Transverse colon (tissue), 4 donors: ENCODE measurements around the gene GARS1. TPM values are rescaled to one million over a fixed set of nuclear protein-coding genes. Genes with fewer than 3 reads are reported as not detected.
A peak's percentile ranks its signal among the peaks of the same experiment; 100 is the strongest.

ENCODE experiments used
- DNase-seq: peaks from one replicate; pipeline ENCODE4 v3.0.0-alpha.2; 2019
- H3K27ac ChIP-seq, 4 donors: fragments of 200-600 bp; sonication (generic); 2 replicates each; pipeline ENCODE4 v1.5.1; 2016 to 2018; ENCODE audit warnings: inconsistent platforms in 4 of 4
- H3K27me3 ChIP-seq: fragments of 200-600 bp; sonication (generic); 2 replicates; pipeline ENCODE4 v1.5.1; 2017; ENCODE audit warnings: inconsistent platforms
- H3K36me3 ChIP-seq, 4 donors: fragments of 200-600 bp; sonication (generic); 2 replicates each; pipeline ENCODE4 v1.5.1; 2017 to 2019; ENCODE audit warnings: inconsistent platforms in 4 of 4
- H3K4me1 ChIP-seq, 4 donors: fragments of 200-600 bp; sonication (generic); 2 replicates each; pipeline ENCODE4 v1.5.1; 2017 to 2020; ENCODE audit warnings: inconsistent platforms in 4 of 4
- H3K4me3 ChIP-seq, 4 donors: fragments of 200-600 bp; sonication (generic); 1 replicate in 1 of 4; 2 replicates in 3 of 4; pipeline versions ENCODE4 v1.5.1 to v1.6.1; 2017 to 2019; ENCODE audit warnings: inconsistent platforms in 4 of 4
- H3K9me3 ChIP-seq, 2 donors: fragments of 200-600 bp; sonication (generic); 2 replicates each; pipeline ENCODE4 v1.5.1; 2017 to 2019; ENCODE audit warnings: inconsistent platforms in 2 of 2
- CTCF ChIP-seq, 5 experiments: fragments of 200-600 bp in 3 of 5; fragments of 450-650 bp in 2 of 5; sonication (generic) in 3 of 5; IDR thresholded peaks; 1 replicate in 2 of 5; 2 replicates in 3 of 5; pipeline ENCODE4 v1.5.1; 2016 to 2017; ENCODE audit warnings: antibody characterized with exemption in 5 of 5, inconsistent platforms in 3 of 5, mild to moderate bottlenecking in 2 of 5, moderate library complexity in 1 of 5
- EP300 ChIP-seq: sonication (generic); formaldehyde crosslinking; IDR thresholded peaks from one replicate; pipeline ENCODE4 v1.6.1; 2017; ENCODE audit warnings: antibody characterized with exemption, low read depth
- POLR2A ChIP-seq: fragments of 450-650 bp; IDR thresholded peaks from one replicate; pipeline ENCODE4 v1.6.1; 2016; ENCODE audit warnings: antibody characterized with exemption, mild to moderate bottlenecking, moderate library complexity
- POLR2AphosphoS5 ChIP-seq, 3 donors: sonication (generic); formaldehyde crosslinking; IDR thresholded peaks; one replicate each; pipeline ENCODE4 v1.6.1; 2016; ENCODE audit warnings: antibody characterized with exemption in 3 of 3
- WGBS, 2 donors: methylation state at CpG; one replicate each; pipeline ENCODE4 v1.1.5; 2018; ENCODE audit warnings: low coverage in 1 of 2; 5-methylcytosine and 5-hydroxymethylcytosine counted together
- in situ Hi-C, 4 donors: fragments of 200-750 bp; cut with MboI; loops; one replicate each; pipeline versions ENCODE4 v1.15.0 to v1.15.1; 2017; ENCODE audit warnings: low sequenced_read_pairs in 3 of 4, low pct_ligation_motif_present in 1 of 4, low pct_unique_long_range_greater_than_20kb in 1 of 4
- intact Hi-C: fragments of 100-400 bp; cut with DNase I; formaldehyde crosslinking; loops from one replicate; pipeline ENCODE4 v1.15.1; 2023; ENCODE audit warnings: low total_unique reads
- total RNA-seq, 4 donors: library from RNA; depleted of rRNA; stranded (reverse); fragments of >200 nt; gene quantifications; one replicate each; pipeline ENCODE4 v1.1.0, GENCODE V29; 2016

The GARS1 gene
- total RNA-seq, 4 donors from 2014 or later = 20.6 to 69.4 (median 34.5) TPM

GRCh38 chr7:30668102-30668501 lies 73.4 kb downstream of the GARS1 start:
- 74% methylated on average over 4 of the region's 4 CpGs; no CpG with 5 or more reads in 1 of the 2 donors for WGBS, 2 donors
- Histone ChIP-seq H3K27ac (no peak overlapping the region), H3K9me3 (no peaks in the 10 kb centered on the region), H3K4me1 (no peaks in the 10 kb centered on the region), H3K4me3 (no peak overlapping the region), H3K36me3 (no peaks in the 10 kb centered on the region), H3K27me3 (no peaks in the 10 kb centered on the region)
- TF ChIP-seq EP300 = no peak
- no peak for TF ChIP-seq POLR2A
- no peak for TF ChIP-seq CTCF (IDR thresholded peaks at IDR 0.05)
- no peak for TF ChIP-seq POLR2AphosphoS5 (IDR thresholded peaks at IDR 0.05)
- no peak for DNase-seq
- intact Hi-C loops = no loop called here
- in situ Hi-C loops = no loop called here

- 5 to 15% methylated on average over 6 of the region's 6 CpGs for WGBS, 2 donors
- Histone ChIP-seq H3K4me3 (no peak overlapping the region), H3K27me3 (peaks cover 5% of the 10 kb centered on the region), H3K27ac (no peak overlapping the region), H3K36me3 (no peaks in the 10 kb centered on the region), H3K4me1 (no peaks in the 10 kb centered on the region), H3K9me3 (no peaks in the 10 kb centered on the region)
- intact Hi-C loops = no loop called here
- in situ Hi-C loops = no loop called here
- DNase-seq = peak; percentile 24
- TF ChIP-seq POLR2AphosphoS5 (IDR thresholded peaks at IDR 0.05) (no peak), CTCF (IDR thresholded peaks at IDR 0.05) (no peak), EP300 (no peak), POLR2A (no peak)
These were observed 77.3 kb downstream of the GARS1 start for GRCh38 chr7:30671793-30672465.

- Histone ChIP-seq H3K27ac (no peak overlapping the region), H3K9me3 (no peaks in the 10 kb centered on the region), H3K27me3 (peaks cover 26% of the 10 kb centered on the region), H3K4me1 (no peaks in the 10 kb centered on the region), H3K36me3 (no peaks in the 10 kb centered on the region), H3K4me3 (no peak overlapping the region)
- in situ Hi-C loops = no loop called here
- DNase-seq = no peak
- 33% methylated on average over 1 of the region's 1 CpG; no CpG with 5 or more reads in 1 of the 2 donors for WGBS, 2 donors
- TF ChIP-seq CTCF (IDR thresholded peaks at IDR 0.05) = no peak
- no peak for TF ChIP-seq POLR2AphosphoS5 (IDR thresholded peaks at IDR 0.05)
- intact Hi-C loops = no loop called here
These were observed 79.7 kb downstream of the GARS1 start for GRCh38 chr7:30674420-30674819.

- Histone ChIP-seq H3K36me3 (no peaks in the 10 kb centered on the region), H3K4me3 (no peak overlapping the region), H3K9me3 (no peaks in the 10 kb centered on the region), H3K4me1 (no peaks in the 10 kb centered on the region), H3K27ac (no peak overlapping the region), H3K27me3 (peaks cover 31% of the 10 kb centered on the region)
- no peak for TF ChIP-seq POLR2A
- TF ChIP-seq EP300 = no peak
- no peak for TF ChIP-seq CTCF (IDR thresholded peaks at IDR 0.05)
- no peak for TF ChIP-seq POLR2AphosphoS5 (IDR thresholded peaks at IDR 0.05)
- WGBS, 2 donors = 14% methylated on average over 2 of the region's 2 CpGs; no CpG with 5 or more reads in 1 of the 2 donors
- no peak for DNase-seq
- in situ Hi-C loops (no loop called here), intact Hi-C loops (no loop called here)
These were observed 80.2 kb downstream of the GARS1 start for GRCh38 chr7:30674876-30675275.
